GM12891 (cell line): ENCODE results near the gene KCNQ2.

Experiments used
- PAX5 ChIP-seq: IDR thresholded peaks from 2 replicates; pipeline ENCODE4 v1.6.1; 2011; ENCODE audit warnings: low read length, moderate library complexity, mild to moderate bottlenecking; ENCODE audit not compliant: insufficient read depth, severe bottlenecking
- POLR2A ChIP-seq: IDR thresholded peaks from 2 replicates; pipeline ENCODE4 v1.6.1; 2011; ENCODE audit warnings: low read depth, low read length, control low read depth
- POLR2AphosphoS5 ChIP-seq: IDR thresholded peaks from 2 replicates; pipeline ENCODE4 v1.6.1; 2011; ENCODE audit warnings: low read depth, low read length, control low read depth
- POU2F2 ChIP-seq: IDR thresholded peaks from 2 replicates; pipeline ENCODE4 v1.6.1; 2011; ENCODE audit warnings: low read depth, mild to moderate bottlenecking, control low read depth, low read length, moderate library complexity
- SPI1 ChIP-seq: IDR thresholded peaks from 2 replicates; pipeline ENCODE4 v1.6.1; 2011; ENCODE audit warnings: low read depth, low read length, control low read depth
- TAF1 ChIP-seq: IDR thresholded peaks from 2 replicates; pipeline ENCODE4 v1.6.1; 2011; ENCODE audit warnings: low read depth, low read length, control low read depth

GRCh38 chr20:63379296-63379695 is 93.2 kb downstream of the KCNQ2 start:
- no peak for TF ChIP-seq POLR2A
- no peak for TF ChIP-seq POLR2AphosphoS5
- TF ChIP-seq PAX5: no peak
- TF ChIP-seq TAF1: no peak
- TF ChIP-seq SPI1: no peak
- TF ChIP-seq POU2F2: no peak
